Activated CD4-positive, alpha-beta T cell treated with anti-CD3 and anti-CD28 coated beads, Interleukin-2, amount 10 ng/mL, durations not matched to agents 7 days and 5 days (primary cell): ENCODE data around the gene ZFYVE9. TPM values are rescaled to one million over a fixed set of nuclear protein-coding genes. Genes with fewer than 3 reads are reported as not detected.
"Not testable (repeated sequence)": the region's sequence is repeated elsewhere in the genome, so short reads cannot be mapped to it uniquely, and the experiment has no call there.

ENCODE experiments used
- CTCF ChIA-PET: fragments of 350-600 bp; sonication (Branson Sonifier 250); formaldehyde crosslinking; loops from one replicate; lab custom pipeline; 2021; ENCODE audit warnings: antibody characterized with exemption; lab: Charles Lee
- POLR2A ChIA-PET: fragments of 350-600 bp; sonication (Branson Sonifier 250); formaldehyde crosslinking; loops from one replicate; lab custom pipeline; 2021; ENCODE audit warnings: antibody characterized with exemption; lab: Charles Lee
- DNase-seq: peaks from one replicate; pipeline ENCODE4 v3.0.0-alpha.2; 2020
- H3K27ac Mint-ChIP-seq: one replicate; pipeline ENCODE4 v1.8.0; 2021; ENCODE audit warnings: mild to moderate bottlenecking, moderate library complexity, mixed read lengths
- H3K27me3 Mint-ChIP-seq: one replicate; pipeline ENCODE4 v1.8.0; 2021; ENCODE audit warnings: mixed read lengths
- H3K36me3 Mint-ChIP-seq: one replicate; pipeline ENCODE4 v1.8.0; 2021; ENCODE audit warnings: low read depth, mixed read lengths
- H3K4me1 Mint-ChIP-seq: one replicate; pipeline ENCODE4 v1.8.0; 2021; ENCODE audit warnings: mixed read lengths
- H3K4me3 Mint-ChIP-seq: one replicate; pipeline ENCODE4 v1.8.0; 2021; ENCODE audit warnings: mild to moderate bottlenecking, moderate library complexity, mixed read lengths
- H3K9me3 Mint-ChIP-seq: one replicate; pipeline ENCODE4 v1.8.0; 2021; ENCODE audit warnings: mixed read lengths
- total RNA-seq, 2 experiments: library from RNA; stranded (reverse); gene quantifications; one replicate each; pipeline ENCODE4 v1.2.3, GENCODE V29; 2021

ZFYVE9 gene
- total RNA-seq, 2 experiments from 2014 or later: 1.5 to 1.6 TPM

DNA sequence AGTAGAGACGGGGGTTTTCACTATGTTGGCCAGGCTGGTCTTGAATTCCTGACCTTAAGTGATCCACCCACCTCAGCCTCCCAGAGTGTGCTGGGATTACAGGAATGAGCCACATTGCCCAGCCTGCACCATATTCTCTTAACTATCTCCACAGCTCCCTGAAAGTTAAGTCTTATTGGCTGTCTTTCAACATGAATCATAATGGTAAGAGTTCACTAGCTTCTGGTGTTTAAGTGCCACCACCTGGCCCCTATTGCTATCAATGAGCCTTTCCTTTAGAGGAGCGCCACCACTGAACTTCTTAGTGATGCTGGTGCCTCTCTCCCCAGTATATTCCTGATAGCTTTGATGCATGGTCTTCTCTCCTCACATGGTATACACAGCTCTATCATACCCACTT, 15.7 kb downstream of the ZFYVE9 start:
- H3K36me3 Mint-ChIP-seq: no peaks in the 10 kb centered on the region
- H3K4me1 Mint-ChIP-seq: no peaks in the 10 kb centered on the region
- no peaks in the 10 kb centered on the region for H3K9me3 Mint-ChIP-seq
- CTCF ChIA-PET: no interaction called here
- H3K4me3 Mint-ChIP-seq: no peak overlapping the region
- no peak for DNase-seq
- POLR2A ChIA-PET: no interaction called here
- H3K27me3 Mint-ChIP-seq: no peaks in the 10 kb centered on the region
- H3K27ac Mint-ChIP-seq: no peak overlapping the region

DNA sequence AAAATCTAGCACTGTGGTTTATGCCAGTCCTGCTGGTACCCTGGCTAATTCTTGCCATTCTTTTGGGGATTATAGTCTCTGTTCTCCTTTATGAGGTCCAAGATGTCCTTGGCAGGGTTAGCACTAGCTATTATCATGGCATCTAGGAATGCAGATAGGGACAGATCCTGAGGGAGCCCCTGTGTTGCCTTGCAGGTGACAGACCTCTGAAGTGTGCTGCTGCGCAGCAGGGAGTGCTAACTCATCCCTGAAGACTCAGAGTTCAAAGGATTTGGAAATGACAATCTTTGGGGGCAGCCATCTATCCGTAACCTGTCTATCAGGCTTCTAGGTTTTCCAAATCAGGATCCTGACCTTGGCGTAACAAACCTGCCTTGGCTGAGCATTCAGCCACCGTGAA, 16.3 kb downstream of the ZFYVE9 start:
- Mint-ChIP-seq H3K4me3 (no peak overlapping the region), H3K36me3 (no peaks in the 10 kb centered on the region), H3K4me1 (no peaks in the 10 kb centered on the region), H3K27ac (no peak overlapping the region), H3K9me3 (no peaks in the 10 kb centered on the region), H3K27me3 (no peaks in the 10 kb centered on the region)
- ChIA-PET POLR2A (no interaction called here), CTCF (interaction anchor here (0.6 kb wide), 2 partner anchors 386 to 585 kb away, joined by 3 to 4 read pairs; no protein-coding TSS in a partner anchor)
- no peak for DNase-seq

DNA sequence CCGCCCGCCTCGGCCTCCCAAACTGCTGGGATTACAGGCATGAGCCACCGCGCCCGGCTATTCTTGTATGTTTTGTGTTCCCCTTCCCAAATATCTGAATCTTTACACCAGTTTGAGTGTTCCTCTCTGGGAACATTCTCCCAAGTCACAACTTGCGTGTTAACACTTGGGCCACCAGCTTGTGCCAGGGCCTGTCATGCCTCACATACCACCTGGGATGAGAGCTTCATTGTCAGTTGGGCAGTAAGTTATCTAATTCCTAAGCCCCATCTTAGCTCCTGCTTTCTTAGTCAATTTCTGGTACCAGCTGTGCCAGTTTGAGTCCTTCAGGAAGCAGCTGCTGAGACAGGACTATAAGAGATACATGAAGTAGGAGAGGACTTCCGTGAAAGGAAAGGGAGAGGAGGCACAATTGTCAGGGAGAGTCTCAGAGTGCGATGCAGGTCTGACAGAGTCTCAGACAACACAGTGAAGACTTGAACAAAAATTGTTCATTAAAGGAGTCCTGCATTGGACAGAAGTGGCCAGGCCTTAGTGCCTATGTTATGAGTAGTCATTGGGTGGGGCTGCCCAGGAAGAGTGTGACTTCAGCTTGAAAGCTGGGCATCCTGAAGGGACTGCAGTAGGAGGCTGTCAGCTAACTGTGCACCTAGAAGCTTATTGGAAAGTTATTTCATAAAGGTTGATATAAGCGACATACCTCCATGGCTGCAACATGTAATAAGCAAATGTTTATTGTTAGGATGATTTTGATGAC, 17.3 kb downstream of the ZFYVE9 start:
- CTCF ChIA-PET: interaction anchor here (0.6 to 0.9 kb wide), 5 partner anchors 27 to 1367 kb away, joined by 3 to 4 read pairs (median 3); partner anchors contain the start of genes ORC1 and PRPF38A
- DNase-seq: no peak
- no peak overlapping the region for H3K27ac Mint-ChIP-seq
- H3K4me3 Mint-ChIP-seq: no peak overlapping the region
- POLR2A ChIA-PET: no interaction called here
- no peaks in the 10 kb centered on the region for H3K36me3 Mint-ChIP-seq
- H3K27me3 Mint-ChIP-seq: no peaks in the 10 kb centered on the region
- H3K4me1 Mint-ChIP-seq: no peaks in the 10 kb centered on the region
- no peaks in the 10 kb centered on the region for H3K9me3 Mint-ChIP-seq

DNA sequence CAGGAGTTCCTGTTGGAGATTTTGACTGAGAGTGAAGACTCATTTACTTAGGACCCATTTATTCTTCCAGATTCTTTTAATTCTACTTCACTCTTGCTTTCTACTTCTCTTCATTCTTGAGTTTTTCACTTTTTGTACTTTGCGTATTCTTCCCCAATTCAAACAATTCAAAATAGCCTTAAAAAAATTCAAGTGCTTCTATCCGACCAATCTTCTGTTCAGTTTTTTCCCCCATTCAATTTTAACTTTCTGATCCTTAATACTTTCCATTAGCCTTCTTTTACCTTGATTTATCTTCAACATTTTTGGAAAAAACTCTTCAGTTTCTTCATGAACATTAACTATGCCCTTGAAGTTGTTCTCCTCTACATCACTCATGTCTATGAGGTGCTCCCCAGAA, 21.1 kb downstream of the ZFYVE9 start:
- ChIA-PET CTCF (no interaction called here), POLR2A (no interaction called here)
- Mint-ChIP-seq H3K4me3 (no peak overlapping the region), H3K36me3 (no peaks in the 10 kb centered on the region), H3K27ac (no peak overlapping the region), H3K4me1 (no peaks in the 10 kb centered on the region), H3K9me3 (no peaks in the 10 kb centered on the region), H3K27me3 (no peaks in the 10 kb centered on the region)
- DNase-seq: no peak

DNA sequence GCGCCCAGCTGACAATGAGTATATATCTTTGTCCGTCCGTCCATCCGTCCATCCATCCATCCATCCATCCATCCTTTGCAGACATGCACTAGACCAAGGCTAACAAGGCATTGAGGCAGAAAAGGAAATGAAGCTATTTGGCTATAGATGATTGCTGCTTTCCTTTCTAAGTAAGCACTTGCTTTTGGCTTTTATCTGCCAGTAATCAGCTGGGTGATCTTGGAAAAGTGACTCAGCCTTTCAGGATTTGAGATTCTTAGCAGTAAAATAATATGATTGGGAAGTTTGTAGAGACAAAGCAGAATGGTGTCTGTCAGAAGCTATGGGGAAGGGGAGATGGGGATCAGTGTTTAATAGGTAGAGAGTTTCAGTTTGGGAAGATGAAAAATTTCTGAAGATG, 22.7 kb downstream of the ZFYVE9 start:
- H3K27ac Mint-ChIP-seq: no peak overlapping the region
- no peaks in the 10 kb centered on the region for H3K9me3 Mint-ChIP-seq
- CTCF ChIA-PET: no interaction called here
- no peak overlapping the region for H3K4me3 Mint-ChIP-seq
- DNase-seq: no peak
- POLR2A ChIA-PET: no interaction called here
- H3K4me1 Mint-ChIP-seq: no peaks in the 10 kb centered on the region
- no peaks in the 10 kb centered on the region for H3K27me3 Mint-ChIP-seq
- H3K36me3 Mint-ChIP-seq: no peaks in the 10 kb centered on the region

DNA sequence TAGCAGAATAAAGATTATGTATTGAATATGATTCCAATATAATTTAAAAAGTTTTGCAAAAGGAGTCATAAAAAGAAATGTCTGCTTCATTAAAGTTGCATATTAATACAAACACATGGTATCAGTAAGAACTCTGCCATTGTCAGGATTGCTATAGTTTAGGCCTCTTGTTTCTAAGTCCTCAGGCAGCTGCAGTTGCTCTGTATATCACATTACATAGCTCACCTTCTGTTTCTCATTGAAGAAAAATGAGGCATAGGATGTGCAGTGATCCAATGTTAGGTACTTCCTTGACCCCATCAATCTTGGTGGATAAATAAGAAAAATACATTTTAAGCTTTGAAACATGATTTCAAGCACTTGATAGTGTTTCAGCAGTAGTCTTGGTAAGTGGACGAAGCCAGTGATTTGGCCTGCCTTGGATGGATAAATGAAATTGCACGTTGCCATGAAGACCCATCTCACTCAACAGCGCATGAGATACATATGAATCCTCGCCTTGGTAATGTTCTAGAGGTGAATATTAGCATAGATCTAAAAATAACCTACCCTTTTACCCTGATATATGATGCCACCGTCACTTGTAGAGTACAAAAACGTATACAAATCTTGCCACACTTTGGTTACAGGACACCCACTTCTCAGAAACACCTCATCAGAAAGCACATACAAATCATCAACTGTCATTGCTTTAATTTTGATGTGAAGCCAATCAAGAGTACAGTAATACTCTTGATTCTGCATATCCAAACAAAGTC, 25.3 kb downstream of the ZFYVE9 start:
- POLR2A ChIA-PET: no interaction called here
- H3K4me1 Mint-ChIP-seq: no peaks in the 10 kb centered on the region
- no peak overlapping the region for H3K4me3 Mint-ChIP-seq
- peaks cover 6% of the 10 kb centered on the region for H3K9me3 Mint-ChIP-seq
- CTCF ChIA-PET: interaction anchor here (1.1 kb wide), 1 partner anchor 68 kb away, joined by 3 read pairs; no protein-coding TSS in a partner anchor
- H3K27me3 Mint-ChIP-seq: peaks cover 2% of the 10 kb centered on the region
- H3K27ac Mint-ChIP-seq: no peak overlapping the region
- no peak for DNase-seq
- no peaks in the 10 kb centered on the region for H3K36me3 Mint-ChIP-seq

DNA sequence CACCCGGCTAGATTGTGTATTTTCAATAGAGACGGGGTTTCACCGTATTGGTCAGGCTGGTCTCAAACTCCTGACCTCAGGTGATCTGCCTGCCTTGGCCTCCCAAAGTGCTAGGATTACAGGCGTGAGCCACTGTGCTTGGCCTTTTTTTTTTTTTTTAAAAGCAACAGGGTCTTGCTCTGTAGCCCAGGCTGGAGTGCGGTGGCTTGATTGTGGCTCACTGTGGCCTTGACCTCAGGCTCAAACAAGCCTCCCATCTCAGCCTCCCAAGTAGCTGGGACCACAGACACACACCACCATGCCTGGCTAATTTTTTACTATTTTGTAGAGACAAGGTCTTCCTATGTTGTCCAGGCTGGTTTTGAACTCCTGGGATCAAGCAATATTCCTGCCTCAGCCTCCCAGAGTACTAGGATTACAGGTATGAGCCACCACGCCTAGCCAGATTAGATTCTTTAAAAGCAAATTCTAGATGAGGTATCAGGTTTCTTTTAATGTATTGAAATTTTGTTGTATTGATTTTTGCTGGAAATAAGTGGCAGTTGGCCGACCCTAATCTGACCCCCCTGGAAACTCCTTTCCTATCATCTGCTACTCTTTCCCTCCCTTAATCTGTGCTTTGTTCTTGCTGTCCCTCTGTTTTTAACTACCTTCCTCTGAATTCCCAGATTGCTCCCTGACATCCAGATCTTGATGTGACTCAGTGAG, 26.6 kb downstream of the ZFYVE9 start:
- no peaks in the 10 kb centered on the region for H3K4me1 Mint-ChIP-seq
- H3K36me3 Mint-ChIP-seq: no peaks in the 10 kb centered on the region
- H3K27ac Mint-ChIP-seq: no peak overlapping the region
- POLR2A ChIA-PET: no interaction called here
- CTCF ChIA-PET: no interaction called here
- no peak for DNase-seq
- H3K9me3 Mint-ChIP-seq: peaks cover 6% of the 10 kb centered on the region
- H3K4me3 Mint-ChIP-seq: no peak overlapping the region
- H3K27me3 Mint-ChIP-seq: peaks cover 2% of the 10 kb centered on the region

DNA sequence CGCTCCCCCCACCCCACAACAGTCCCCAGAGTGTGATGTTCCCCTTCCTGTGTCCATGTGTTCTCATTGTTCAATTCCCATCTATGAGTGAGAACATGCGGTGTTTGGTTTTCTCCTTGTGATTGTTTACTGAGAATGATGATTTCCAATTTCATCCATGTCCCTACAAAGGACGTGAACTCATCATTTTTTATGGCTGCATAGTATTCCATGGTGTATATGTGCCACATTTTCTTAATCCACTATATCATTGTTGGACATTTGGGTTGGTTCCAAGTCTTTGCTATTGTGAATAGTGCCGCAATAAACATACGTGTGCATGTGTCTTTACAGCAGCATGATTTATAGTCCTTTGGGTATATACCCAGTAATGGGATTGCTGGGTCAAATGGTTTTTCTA, 29.3 kb downstream of the ZFYVE9 start:
- H3K9me3 Mint-ChIP-seq, H3K36me3 Mint-ChIP-seq, H3K4me1 Mint-ChIP-seq, H3K4me3 Mint-ChIP-seq, POLR2A ChIA-PET, H3K27ac Mint-ChIP-seq, H3K27me3 Mint-ChIP-seq, DNase-seq, CTCF ChIA-PET: not testable (repeated sequence)

DNA sequence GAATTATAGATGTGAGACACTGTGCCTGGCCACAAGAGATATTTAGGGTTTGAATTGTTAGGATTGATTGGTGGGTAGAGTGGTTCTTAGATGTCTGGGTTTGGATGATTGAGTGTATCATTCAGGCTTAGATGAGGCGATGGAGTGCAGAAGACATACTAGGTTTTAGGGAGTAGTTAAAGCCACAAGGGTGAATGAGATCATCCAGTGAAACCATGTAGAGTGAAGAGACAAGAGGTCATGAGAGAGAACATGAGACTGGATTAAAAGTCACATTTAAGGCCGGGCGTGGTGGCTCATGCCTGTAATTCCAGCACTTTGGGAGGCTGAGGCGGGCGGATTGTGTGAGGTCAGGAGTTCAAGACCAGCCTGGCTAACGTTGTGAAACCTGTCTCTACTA, 37.2 kb downstream of the ZFYVE9 start:
- no peaks in the 10 kb centered on the region for H3K4me1 Mint-ChIP-seq
- ChIA-PET POLR2A (no interaction called here), CTCF (no interaction called here)
- H3K27me3 Mint-ChIP-seq: no peaks in the 10 kb centered on the region
- DNase-seq: no peak
- no peak overlapping the region for H3K27ac Mint-ChIP-seq
- H3K36me3 Mint-ChIP-seq: no peaks in the 10 kb centered on the region
- no peak overlapping the region for H3K4me3 Mint-ChIP-seq
- H3K9me3 Mint-ChIP-seq: peaks cover 7% of the 10 kb centered on the region

DNA sequence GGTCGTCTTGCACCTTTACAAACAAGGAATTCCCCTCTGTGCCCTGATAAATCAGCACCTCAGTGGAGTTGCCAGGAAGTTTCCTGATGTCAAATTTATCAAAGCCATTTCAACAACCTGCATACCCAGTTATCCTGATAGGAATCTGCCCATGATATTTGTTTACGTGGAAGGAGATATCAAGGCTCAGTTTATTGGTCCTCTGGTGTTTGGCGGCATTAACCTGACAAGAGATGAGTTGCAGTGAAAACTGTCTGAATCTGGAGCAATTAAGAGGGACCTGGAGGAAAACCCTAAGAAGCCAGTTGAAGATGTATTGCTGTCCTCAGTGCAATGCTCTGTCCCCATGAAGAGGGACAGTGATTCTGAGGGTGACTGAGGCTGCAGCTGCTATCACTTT, 38.3 kb downstream of the ZFYVE9 start:
- Mint-ChIP-seq H3K4me3 (no peak overlapping the region), H3K9me3 (peaks cover 7% of the 10 kb centered on the region), H3K4me1 (no peaks in the 10 kb centered on the region), H3K27me3 (no peaks in the 10 kb centered on the region), H3K36me3 (no peaks in the 10 kb centered on the region), H3K27ac (no peak overlapping the region)
- ChIA-PET CTCF (no interaction called here), POLR2A (no interaction called here)
- no peak for DNase-seq

DNA sequence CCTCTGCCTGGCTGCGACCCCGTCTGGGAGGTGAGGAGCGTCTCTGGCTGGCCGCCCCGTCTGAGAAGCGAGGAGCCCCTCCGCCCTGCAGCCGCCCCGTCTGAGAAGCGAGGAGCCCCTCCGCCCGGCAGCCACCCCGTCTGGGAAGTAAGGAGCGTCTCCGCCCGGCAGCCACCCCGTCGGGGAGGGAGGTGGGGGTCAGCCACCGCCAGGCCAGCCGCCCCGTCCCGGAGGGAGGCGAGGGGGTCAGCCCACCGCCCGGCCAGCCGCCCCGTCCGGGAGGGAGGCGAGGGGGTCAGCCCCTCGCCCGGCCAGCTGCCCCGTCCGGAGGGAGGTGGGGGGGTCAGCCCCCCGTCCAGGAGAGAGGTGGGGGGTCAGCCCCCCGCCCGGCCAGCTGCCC, 39.9 kb downstream of the ZFYVE9 start:
- H3K27me3 Mint-ChIP-seq, CTCF ChIA-PET, H3K4me1 Mint-ChIP-seq, H3K9me3 Mint-ChIP-seq, H3K4me3 Mint-ChIP-seq, DNase-seq, H3K27ac Mint-ChIP-seq, POLR2A ChIA-PET, H3K36me3 Mint-ChIP-seq: not testable (repeated sequence)

DNA sequence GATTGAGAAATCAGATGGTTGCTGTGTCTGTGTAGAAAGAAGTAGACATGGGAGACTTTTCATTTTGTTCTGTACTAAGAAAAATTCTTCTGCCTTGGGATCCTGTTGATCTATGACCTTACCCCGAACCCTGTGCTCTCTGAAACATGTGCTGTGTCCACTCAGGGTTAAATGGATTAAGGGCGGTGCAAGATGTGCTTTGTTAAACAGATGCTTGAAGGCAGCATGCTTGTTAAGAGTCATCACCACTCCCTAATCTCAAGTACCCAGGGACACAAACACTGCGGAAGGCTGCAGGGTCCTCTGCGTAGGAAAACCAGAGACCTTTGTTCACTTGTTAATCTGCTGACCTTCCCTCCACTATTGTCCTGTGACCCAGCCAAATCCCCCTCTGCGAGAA, 40.4 kb downstream of the ZFYVE9 start:
- POLR2A ChIA-PET, H3K27ac Mint-ChIP-seq, CTCF ChIA-PET, H3K4me3 Mint-ChIP-seq, H3K27me3 Mint-ChIP-seq, H3K4me1 Mint-ChIP-seq, H3K9me3 Mint-ChIP-seq, H3K36me3 Mint-ChIP-seq, DNase-seq: not testable (repeated sequence)

DNA sequence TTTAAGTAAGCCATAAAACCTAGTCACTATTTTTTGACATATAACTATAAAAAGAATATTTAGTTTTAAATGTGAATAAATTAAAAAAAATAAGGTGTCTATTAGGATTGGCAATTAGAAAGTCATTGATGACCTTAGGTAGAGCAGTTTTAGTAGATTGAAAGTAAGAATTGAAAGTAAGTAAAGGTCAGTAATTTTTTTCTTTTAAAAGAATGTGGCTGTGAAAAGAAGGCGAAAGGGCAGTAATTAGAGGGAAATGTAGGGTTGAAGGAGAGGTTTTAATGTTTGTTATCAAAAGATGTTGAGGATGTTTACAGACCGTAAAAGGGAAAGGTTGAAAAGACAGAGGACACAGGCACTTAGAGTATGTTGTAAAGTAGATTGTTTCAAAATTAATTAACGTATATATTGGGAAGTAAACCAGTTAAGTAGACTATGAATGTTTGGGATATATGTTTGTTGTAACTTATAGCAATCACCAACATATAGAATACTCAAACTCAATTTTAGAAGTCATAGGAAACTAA, 41.0 kb downstream of the ZFYVE9 start:
- ChIA-PET POLR2A (no interaction called here), CTCF (no interaction called here)
- no peaks in the 10 kb centered on the region for H3K36me3 Mint-ChIP-seq
- H3K9me3 Mint-ChIP-seq: peaks cover 2% of the 10 kb centered on the region
- no peak for DNase-seq
- H3K4me3 Mint-ChIP-seq: no peak overlapping the region
- no peaks in the 10 kb centered on the region for H3K4me1 Mint-ChIP-seq
- no peaks in the 10 kb centered on the region for H3K27me3 Mint-ChIP-seq
- no peak overlapping the region for H3K27ac Mint-ChIP-seq
